ENCODE measurements around the gene LRCH4.

The LRCH4 gene

GRCh38 chr7:100578246-100579183 lies 7.4 kb downstream of the LRCH4 start:
- no peak for DNase-seq (ENCODE audit: low spot score)
- no peak for TF ChIP-seq CTCF (IDR thresholded peaks at IDR 0.05; ENCODE audit: extremely low read depth, missing control alignments)

GRCh38 chr7:100577507-100577906 lies 8.4 kb downstream of the LRCH4 start:
- no peak for TF ChIP-seq CTCF (IDR thresholded peaks at IDR 0.05; ENCODE audit: extremely low read depth, missing control alignments)

GRCh38 chr7:100577103-100577502 lies 8.8 kb downstream of the LRCH4 start:
- no peak for DNase-seq (ENCODE audit: low spot score)
- no peak for TF ChIP-seq CTCF (IDR thresholded peaks at IDR 0.05; ENCODE audit: extremely low read depth, missing control alignments)

More at GRCh38 chr7:100577507-100577906, 8.4 kb downstream of the LRCH4 start:
- no peak for DNase-seq (ENCODE audit: low spot score)

GRCh38 chr7:100576384-100576993 lies 9.4 kb downstream of the LRCH4 start:
- no peak for TF ChIP-seq CTCF (IDR thresholded peaks at IDR 0.05; ENCODE audit: extremely low read depth, missing control alignments)

GRCh38 chr7:100575746-100576383 lies 10.1 kb downstream of the LRCH4 start:
- TF ChIP-seq CTCF (IDR thresholded peaks at IDR 0.05; ENCODE audit: extremely low read depth, missing control alignments), result no peak
- no peak for DNase-seq (ENCODE audit: low spot score)

More at GRCh38 chr7:100576384-100576993, 9.4 kb downstream of the LRCH4 start:
- no peak for DNase-seq (ENCODE audit: low spot score)

GRCh38 chr7:100575206-100575631 lies 10.7 kb downstream of the LRCH4 start:
- no peak for TF ChIP-seq CTCF (IDR thresholded peaks at IDR 0.05; ENCODE audit: extremely low read depth, missing control alignments)
- no peak for DNase-seq (ENCODE audit: low spot score)

All from GM20000 (cell line).